LNCAP (cell line): Measurements from ENCODE around the gene CDX2.

ENCODE experiments used
- CTCF ChIP-seq: fragments of 450-650 bp; IDR thresholded peaks from 2 replicates; pipeline ENCODE4 v1.5.1; 2017; ENCODE audit warnings: mild to moderate bottlenecking

The CDX2 gene

GRCh38 chr13:27952876-27953675 lies 16.0 kb downstream of the CDX2 start:
- no peak for TF ChIP-seq CTCF

- TF ChIP-seq CTCF = no peak
Observed at GRCh38 chr13:27942972-27943371, 26.1 kb downstream of the CDX2 start.

- no peak for TF ChIP-seq CTCF
Observed at GRCh38 chr13:27933580-27934328, 35.4 kb downstream of the CDX2 start.

- TF ChIP-seq CTCF = no peak
Observed at GRCh38 chr13:27933118-27933517, 36.0 kb downstream of the CDX2 start.

- TF ChIP-seq CTCF = no peak
Observed at GRCh38 chr13:27929868-27930267, 39.2 kb downstream of the CDX2 start.

- no peak for TF ChIP-seq CTCF
Observed at GRCh38 chr13:27928805-27929753, 40.0 kb downstream of the CDX2 start.

- TF ChIP-seq CTCF = no peak
Observed at GRCh38 chr13:27928353-27928804, 40.7 kb downstream of the CDX2 start.
